ENCODE results near the gene CCDC69. TPM values are rescaled to one million over a fixed set of nuclear protein-coding genes. Genes with fewer than 3 reads are reported as not detected.

Gene CCDC69
- total RNA-seq, 4 donors from 2014 or later = 204 to 317 (median 256) TPM

GRCh38 chr5:151168602-151169344 is 55.1 kb downstream of the CCDC69 start:
- Histone ChIP-seq H3K4me1 (peaks cover 0 to 25% (median 11%) of the 10 kb centered on the region in 3 donors), H3K36me3 (no peaks in the 10 kb centered on the region), H3K4me3 (no peak overlapping the region), H3K27ac (no peak overlapping the region), H3K9me3 (no peaks in the 10 kb centered on the region), H3K27me3 (no peaks in the 10 kb centered on the region)
- no peak for TF ChIP-seq CTCF (IDR thresholded peaks at IDR 0.05)
- no peak for TF ChIP-seq EP300 (IDR thresholded peaks at IDR 0.05)
- no peak for TF ChIP-seq POLR2AphosphoS5 (IDR thresholded peaks at IDR 0.05)
- no peak for TF ChIP-seq POLR2A (IDR thresholded peaks at IDR 0.05)
- 58 to 75% methylated on average over 10 of the region's 10 CpGs for WGBS, 2 donors (ENCODE audit: low coverage in 1 of 2)
- ATAC-seq = no peak

- Histone ChIP-seq H3K9me3 (no peaks in the 10 kb centered on the region), H3K4me1 (peaks cover 3 to 39% (median 11%) of the 10 kb centered on the region in 3 donors), H3K27me3 (no peaks in the 10 kb centered on the region), H3K36me3 (no peaks in the 10 kb centered on the region), H3K27ac (no peak overlapping the region), H3K4me3 (no peak overlapping the region)
- no peak for ATAC-seq
- WGBS, 2 donors (ENCODE audit: low coverage in 1 of 2) = 88 to 91% methylated on average over 6 to 7 of the region's 9 CpGs
- TF ChIP-seq CTCF (IDR thresholded peaks at IDR 0.05) (no peak), POLR2AphosphoS5 (IDR thresholded peaks at IDR 0.05) (no peak), EP300 (IDR thresholded peaks at IDR 0.05) (no peak), POLR2A (IDR thresholded peaks at IDR 0.05) (no peak)
These were observed 56.9 kb downstream of the CCDC69 start for GRCh38 chr5:151167022-151167421.

- Histone ChIP-seq H3K9me3 (no peaks in the 10 kb centered on the region), H3K27me3 (no peaks in the 10 kb centered on the region), H3K4me3 (no peak overlapping the region), H3K27ac (no peak overlapping the region), H3K4me1 (peaks cover 3 to 43% (median 11%) of the 10 kb centered on the region in 3 donors), H3K36me3 (no peaks in the 10 kb centered on the region)
- ATAC-seq = peak; percentile 87
- TF ChIP-seq POLR2AphosphoS5 (IDR thresholded peaks at IDR 0.05) (no peak), CTCF (IDR thresholded peaks at IDR 0.05) (peak; percentile 75 to 94 (median 93))
- 28 to 36% methylated on average over 6 to 8 of the region's 8 CpGs for WGBS, 2 donors (ENCODE audit: low coverage in 1 of 2)
These were observed 59.1 kb downstream of the CCDC69 start for GRCh38 chr5:151164687-151165392.

- Histone ChIP-seq H3K4me1 (peaks cover 3 to 45% (median 3%) of the 10 kb centered on the region in 3 donors), H3K4me3 (no peak overlapping the region), H3K27me3 (no peaks in the 10 kb centered on the region), H3K36me3 (no peaks in the 10 kb centered on the region), H3K27ac (peak overlapping the region in 3 of 4 donors; percentile 26 to 66 (median 34)), H3K9me3 (no peaks in the 10 kb centered on the region)
- 10 to 33% methylated on average over 1 of the region's 1 CpG for WGBS, 2 donors (ENCODE audit: low coverage in 1 of 2)
- TF ChIP-seq CTCF (IDR thresholded peaks at IDR 0.05) = no peak
- TF ChIP-seq POLR2A (IDR thresholded peaks at IDR 0.05) = no peak
- TF ChIP-seq POLR2AphosphoS5 (IDR thresholded peaks at IDR 0.05) = peak; percentile 6
- peak; percentile 46 for ATAC-seq
These were observed 61.1 kb downstream of the CCDC69 start for GRCh38 chr5:151162776-151163175.
